Frontal cortex (tissue), 4 donors: ENCODE results near the gene TAX1BP1. TPM values are rescaled to one million over a fixed set of nuclear protein-coding genes. Genes with fewer than 3 reads are reported as not detected.

Experiments used
- DNase-seq, 2 donors: peaks; one replicate each; pipeline ENCODE4 v3.0.0; 2012; ENCODE audit warnings: low spot score in 2 of 2
- FAIRE-seq: peaks from 2 replicates; lab custom pipeline; 2012; peaks lifted over from hg19 to GRCh38; lab: Jason Lieb, UNC
- total RNA-seq: library from RNA; depleted of rRNA; stranded (reverse); fragments of >200 nt; gene quantifications from one replicate; pipeline ENCODE4 v1.2.3, GENCODE V29; 2014
- donor health status: control.
- donor health status: control.
- donor health status: control.

TAX1BP1 gene
- total RNA-seq, 1 donor from 2014 or later = 76.6 TPM

- DNase-seq (no peak), FAIRE-seq (no peak)
Measured at GRCh38 chr7:27872356-27873275, 132.7 kb downstream of the TAX1BP1 start.

- FAIRE-seq (no peak), DNase-seq (peak; percentile 20 to 51)
Measured at GRCh38 chr7:27873981-27874957, 134.3 kb downstream of the TAX1BP1 start.

- no peak for FAIRE-seq
- no peak for DNase-seq
Measured at GRCh38 chr7:27875061-27875460, 135.1 kb downstream of the TAX1BP1 start.

DNA sequence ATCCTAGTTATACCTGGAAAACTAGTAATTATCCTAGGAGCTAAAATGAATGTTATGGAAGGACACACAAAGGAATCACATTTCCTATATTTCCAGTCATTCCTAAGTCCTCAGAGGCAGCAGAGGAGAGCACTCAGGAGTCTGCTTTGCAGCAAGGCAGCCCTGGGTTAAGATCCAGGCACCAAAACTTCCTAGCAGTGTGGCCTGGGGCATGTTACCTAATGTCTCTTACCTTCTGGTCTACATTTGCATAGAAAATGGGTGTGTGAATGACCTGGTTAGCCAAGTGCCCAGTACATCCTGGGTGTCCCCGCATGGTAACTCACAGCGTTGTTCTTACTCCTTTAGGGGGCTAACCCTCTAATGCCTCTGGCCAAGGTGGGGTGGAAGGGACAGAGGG lies 135.9 kb downstream of the TAX1BP1 start:
- FAIRE-seq = no peak
- no peak for DNase-seq

- FAIRE-seq (no peak), DNase-seq (no peak)
Measured at GRCh38 chr7:27876756-27877155, 136.8 kb downstream of the TAX1BP1 start.

Other genes starting within 250 kb of the TAX1BP1 start
- gene HIBADH, start 77.3 kb upstream of the TAX1BP1 start, total RNA-seq = 13.5 TPM